Measurements from ENCODE around the gene APP.

Gene APP

DNA sequence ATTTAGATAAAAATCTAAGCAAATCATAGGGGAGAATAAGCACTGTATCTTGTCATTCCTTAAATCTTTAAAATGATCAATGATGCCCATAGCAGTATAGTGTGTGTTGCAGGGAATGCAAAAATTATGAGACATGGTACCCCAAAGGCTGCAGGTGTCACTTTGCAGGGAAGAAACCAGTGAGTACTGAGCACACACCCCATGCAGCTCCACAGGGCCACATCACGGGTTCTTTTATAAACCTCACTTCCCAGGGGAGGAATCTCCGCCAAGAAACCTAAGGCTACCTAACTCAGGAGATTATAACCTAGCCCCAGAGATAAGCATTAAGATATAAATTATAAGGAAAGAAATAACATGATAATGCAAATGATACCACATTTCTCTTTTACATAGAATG, 115.6 kb downstream of the APP start (continued):
- TF ChIP-seq PPARA (CRISPR knock-in tag; IDR thresholded peaks at IDR 0.05; ENCODE audit: borderline replicate concordance) (no peak), TCF4 (CRISPR knock-in tag; IDR thresholded peaks at IDR 0.05; ENCODE audit: borderline replicate concordance) (no peak)

DNA sequence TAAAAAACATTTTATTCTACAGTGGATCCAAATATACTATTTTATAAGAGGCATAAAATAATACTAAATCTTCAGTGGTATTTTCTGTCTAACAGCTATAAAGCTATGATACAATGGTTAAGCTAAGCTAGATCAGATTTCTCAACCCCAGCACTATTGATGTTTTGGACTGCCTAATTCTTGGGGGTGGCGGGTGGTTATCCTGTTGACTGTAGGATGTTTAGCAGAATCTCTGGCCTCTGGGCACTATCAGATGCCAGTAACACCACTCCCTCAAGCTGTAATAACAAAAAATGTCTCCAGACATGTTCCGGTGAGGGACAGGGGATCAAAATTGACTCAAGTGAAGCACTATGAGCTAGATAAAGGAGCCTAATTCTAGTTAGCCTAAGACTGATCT, 118.5 kb downstream of the APP start:
- TF ChIP-seq BACH2 (CRISPR knock-in tag; IDR thresholded peaks at IDR 0.05; ENCODE audit: borderline replicate concordance) (no peak), RARB (CRISPR knock-in tag; IDR thresholded peaks at IDR 0.05) (no peak), ISL1 (CRISPR knock-in tag; IDR thresholded peaks at IDR 0.05) (no peak), ZFP3 (CRISPR knock-in tag; IDR thresholded peaks at IDR 0.05) (no peak), SNAI2 (CRISPR knock-in tag; IDR thresholded peaks at IDR 0.05) (no peak), CSDC2 (CRISPR knock-in tag; IDR thresholded peaks at IDR 0.05) (no peak)
- TF ChIP-seq, protein P1, sequence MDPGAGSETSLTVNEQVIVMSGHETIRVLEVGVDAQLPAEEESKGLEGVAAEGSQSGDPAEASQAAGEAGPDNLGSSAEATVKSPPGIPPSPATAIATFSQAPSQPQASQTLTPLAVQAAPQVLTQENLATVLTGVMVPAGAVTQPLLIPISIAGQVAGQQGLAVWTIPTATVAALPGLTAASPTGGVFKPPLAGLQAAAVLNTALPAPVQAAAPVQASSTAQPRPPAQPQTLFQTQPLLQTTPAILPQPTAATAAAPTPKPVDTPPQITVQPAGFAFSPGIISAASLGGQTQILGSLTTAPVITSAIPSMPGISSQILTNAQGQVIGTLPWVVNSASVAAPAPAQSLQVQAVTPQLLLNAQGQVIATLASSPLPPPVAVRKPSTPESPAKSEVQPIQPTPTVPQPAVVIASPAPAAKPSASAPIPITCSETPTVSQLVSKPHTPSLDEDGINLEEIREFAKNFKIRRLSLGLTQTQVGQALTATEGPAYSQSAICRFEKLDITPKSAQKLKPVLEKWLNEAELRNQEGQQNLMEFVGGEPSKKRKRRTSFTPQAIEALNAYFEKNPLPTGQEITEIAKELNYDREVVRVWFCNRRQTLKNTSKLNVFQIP (CRISPR knock-in tag; IDR thresholded peaks at IDR 0.05; ENCODE audit: borderline replicate concordance, low read depth) = no peak
- no peak for ATAC-seq

DNA sequence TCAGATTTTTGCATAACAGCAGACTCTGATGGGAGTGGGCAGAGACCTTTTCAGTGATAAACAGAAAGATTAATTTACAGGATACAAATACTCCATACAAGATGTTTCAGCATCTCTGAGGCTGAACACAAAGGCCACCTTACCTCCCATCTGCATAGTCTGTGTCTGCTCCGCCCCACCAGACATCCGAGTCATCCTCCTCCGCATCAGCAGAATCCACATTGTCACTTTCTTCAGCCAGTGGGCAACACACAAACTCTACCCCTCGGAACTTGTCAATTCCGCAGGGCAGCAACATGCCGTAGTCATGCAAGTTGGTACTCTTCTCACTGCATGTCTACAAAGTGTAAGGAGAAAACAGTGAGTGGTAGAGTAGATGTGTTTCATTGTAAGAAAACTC, 119.7 kb downstream of the APP start:
- ATAC-seq = no peak

DNA sequence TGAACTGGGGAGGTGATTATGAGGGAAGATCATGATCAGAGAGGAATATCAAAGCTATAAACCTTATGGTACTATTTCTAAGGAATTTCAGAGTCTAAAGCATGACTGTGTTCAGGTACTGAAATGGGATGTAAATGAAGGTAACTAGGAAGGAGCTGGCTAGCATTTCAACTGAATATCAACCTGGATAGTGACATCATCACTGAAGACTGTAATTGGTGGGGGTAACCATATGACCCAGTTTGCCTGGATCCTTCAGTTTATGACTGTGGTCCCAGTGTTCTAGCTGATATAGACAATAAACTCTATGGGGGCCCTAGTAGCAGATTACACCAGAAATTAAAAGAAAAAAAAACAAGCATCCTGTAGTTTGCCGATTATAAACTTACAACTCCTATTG, 120.8 kb downstream of the APP start:
- TF ChIP-seq OSR1 (CRISPR knock-in tag; IDR thresholded peaks at IDR 0.05) = no peak
- no peak for TF ChIP-seq BACH2 (CRISPR knock-in tag; IDR thresholded peaks at IDR 0.05; ENCODE audit: borderline replicate concordance)
- TF ChIP-seq ZNF565 (CRISPR knock-in tag; conservative IDR thresholded peaks at IDR 0.05; ENCODE audit: low read depth) = no peak
- TF ChIP-seq, protein P2, sequence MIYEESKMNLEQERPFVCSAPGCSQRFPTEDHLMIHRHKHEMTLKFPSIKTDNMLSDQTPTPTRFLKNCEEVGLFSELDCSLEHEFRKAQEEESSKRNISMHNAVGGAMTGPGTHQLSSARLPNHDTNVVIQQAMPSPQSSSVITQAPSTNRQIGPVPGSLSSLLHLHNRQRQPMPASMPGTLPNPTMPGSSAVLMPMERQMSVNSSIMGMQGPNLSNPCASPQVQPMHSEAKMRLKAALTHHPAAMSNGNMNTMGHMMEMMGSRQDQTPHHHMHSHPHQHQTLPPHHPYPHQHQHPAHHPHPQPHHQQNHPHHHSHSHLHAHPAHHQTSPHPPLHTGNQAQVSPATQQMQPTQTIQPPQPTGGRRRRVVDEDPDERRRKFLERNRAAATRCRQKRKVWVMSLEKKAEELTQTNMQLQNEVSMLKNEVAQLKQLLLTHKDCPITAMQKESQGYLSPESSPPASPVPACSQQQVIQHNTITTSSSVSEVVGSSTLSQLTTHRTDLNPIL (CRISPR knock-in tag; IDR thresholded peaks at IDR 0.05; ENCODE audit: low read depth) = no peak
- no peak for TF ChIP-seq SNAI2 (CRISPR knock-in tag; IDR thresholded peaks at IDR 0.05)
- TF ChIP-seq PPARA (CRISPR knock-in tag; IDR thresholded peaks at IDR 0.05; ENCODE audit: borderline replicate concordance) = no peak
- TF ChIP-seq ZFP3 (CRISPR knock-in tag; IDR thresholded peaks at IDR 0.05) = no peak
- TF ChIP-seq, protein P3, sequence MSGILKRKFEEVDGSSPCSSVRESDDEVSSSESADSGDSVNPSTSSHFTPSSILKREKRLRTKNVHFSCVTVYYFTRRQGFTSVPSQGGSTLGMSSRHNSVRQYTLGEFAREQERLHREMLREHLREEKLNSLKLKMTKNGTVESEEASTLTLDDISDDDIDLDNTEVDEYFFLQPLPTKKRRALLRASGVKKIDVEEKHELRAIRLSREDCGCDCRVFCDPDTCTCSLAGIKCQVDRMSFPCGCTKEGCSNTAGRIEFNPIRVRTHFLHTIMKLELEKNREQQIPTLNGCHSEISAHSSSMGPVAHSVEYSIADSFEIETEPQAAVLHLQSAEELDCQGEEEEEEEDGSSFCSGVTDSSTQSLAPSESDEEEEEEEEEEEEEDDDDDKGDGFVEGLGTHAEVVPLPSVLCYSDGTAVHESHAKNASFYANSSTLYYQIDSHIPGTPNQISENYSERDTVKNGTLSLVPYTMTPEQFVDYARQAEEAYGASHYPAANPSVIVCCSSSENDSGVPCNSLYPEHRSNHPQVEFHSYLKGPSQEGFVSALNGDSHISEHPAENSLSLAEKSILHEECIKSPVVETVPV (CRISPR knock-in tag; IDR thresholded peaks at IDR 0.05) = no peak
- TF ChIP-seq ISL1 (CRISPR knock-in tag; IDR thresholded peaks at IDR 0.05) = no peak
- TF ChIP-seq CSDC2 (CRISPR knock-in tag; IDR thresholded peaks at IDR 0.05) = no peak
- TF ChIP-seq, protein P4, sequence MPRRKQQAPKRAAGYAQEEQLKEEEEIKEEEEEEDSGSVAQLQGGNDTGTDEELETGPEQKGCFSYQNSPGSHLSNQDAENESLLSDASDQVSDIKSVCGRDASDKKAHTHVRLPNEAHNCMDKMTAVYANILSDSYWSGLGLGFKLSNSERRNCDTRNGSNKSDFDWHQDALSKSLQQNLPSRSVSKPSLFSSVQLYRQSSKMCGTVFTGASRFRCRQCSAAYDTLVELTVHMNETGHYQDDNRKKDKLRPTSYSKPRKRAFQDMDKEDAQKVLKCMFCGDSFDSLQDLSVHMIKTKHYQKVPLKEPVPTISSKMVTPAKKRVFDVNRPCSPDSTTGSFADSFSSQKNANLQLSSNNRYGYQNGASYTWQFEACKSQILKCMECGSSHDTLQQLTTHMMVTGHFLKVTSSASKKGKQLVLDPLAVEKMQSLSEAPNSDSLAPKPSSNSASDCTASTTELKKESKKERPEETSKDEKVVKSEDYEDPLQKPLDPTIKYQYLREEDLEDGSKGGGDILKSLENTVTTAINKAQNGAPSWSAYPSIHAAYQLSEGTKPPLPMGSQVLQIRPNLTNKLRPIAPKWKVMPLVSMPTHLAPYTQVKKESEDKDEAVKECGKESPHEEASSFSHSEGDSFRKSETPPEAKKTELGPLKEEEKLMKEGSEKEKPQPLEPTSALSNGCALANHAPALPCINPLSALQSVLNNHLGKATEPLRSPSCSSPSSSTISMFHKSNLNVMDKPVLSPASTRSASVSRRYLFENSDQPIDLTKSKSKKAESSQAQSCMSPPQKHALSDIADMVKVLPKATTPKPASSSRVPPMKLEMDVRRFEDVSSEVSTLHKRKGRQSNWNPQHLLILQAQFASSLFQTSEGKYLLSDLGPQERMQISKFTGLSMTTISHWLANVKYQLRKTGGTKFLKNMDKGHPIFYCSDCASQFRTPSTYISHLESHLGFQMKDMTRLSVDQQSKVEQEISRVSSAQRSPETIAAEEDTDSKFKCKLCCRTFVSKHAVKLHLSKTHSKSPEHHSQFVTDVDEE (CRISPR knock-in tag; IDR thresholded peaks at IDR 0.05) = no peak
- TF ChIP-seq, protein P5, sequence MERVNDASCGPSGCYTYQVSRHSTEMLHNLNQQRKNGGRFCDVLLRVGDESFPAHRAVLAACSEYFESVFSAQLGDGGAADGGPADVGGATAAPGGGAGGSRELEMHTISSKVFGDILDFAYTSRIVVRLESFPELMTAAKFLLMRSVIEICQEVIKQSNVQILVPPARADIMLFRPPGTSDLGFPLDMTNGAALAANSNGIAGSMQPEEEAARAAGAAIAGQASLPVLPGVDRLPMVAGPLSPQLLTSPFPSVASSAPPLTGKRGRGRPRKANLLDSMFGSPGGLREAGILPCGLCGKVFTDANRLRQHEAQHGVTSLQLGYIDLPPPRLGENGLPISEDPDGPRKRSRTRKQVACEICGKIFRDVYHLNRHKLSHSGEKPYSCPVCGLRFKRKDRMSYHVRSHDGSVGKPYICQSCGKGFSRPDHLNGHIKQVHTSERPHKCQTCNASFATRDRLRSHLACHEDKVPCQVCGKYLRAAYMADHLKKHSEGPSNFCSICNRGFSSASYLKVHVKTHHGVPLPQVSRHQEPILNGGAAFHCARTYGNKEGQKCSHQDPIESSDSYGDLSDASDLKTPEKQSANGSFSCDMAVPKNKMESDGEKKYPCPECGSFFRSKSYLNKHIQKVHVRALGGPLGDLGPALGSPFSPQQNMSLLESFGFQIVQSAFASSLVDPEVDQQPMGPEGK (CRISPR knock-in tag; IDR thresholded peaks at IDR 0.05; ENCODE audit: borderline replicate concordance) = no peak
- ATAC-seq = no peak

More for the DNA sequence above, 119.7 kb downstream of the APP start:
- TF ChIP-seq ISL1 (CRISPR knock-in tag; IDR thresholded peaks at IDR 0.05) (no peak), ZNF565 (CRISPR knock-in tag; conservative IDR thresholded peaks at IDR 0.05; ENCODE audit: low read depth) (no peak), RARB (CRISPR knock-in tag; IDR thresholded peaks at IDR 0.05) (no peak), ZNF70 (CRISPR knock-in tag; IDR thresholded peaks at IDR 0.05) (no peak)
- TF ChIP-seq, protein P5 (CRISPR knock-in tag; IDR thresholded peaks at IDR 0.05; ENCODE audit: borderline replicate concordance) = no peak
- TF ChIP-seq, protein P1 (CRISPR knock-in tag; IDR thresholded peaks at IDR 0.05; ENCODE audit: borderline replicate concordance, low read depth) = no peak
